ENCODE results near the gene SLC25A25.
A peak's percentile ranks its signal among the peaks of the same experiment; 100 is the strongest.

SLC25A25 gene

GRCh38 chr9:128072144-128073021, 4.4 kb downstream of the SLC25A25 start:
- no peak for DNase-seq (ENCODE audit: low spot score)

GRCh38 chr9:128073253-128073886, 5.3 kb downstream of the SLC25A25 start:
- no peak for DNase-seq (ENCODE audit: low spot score)

- DNase-seq (ENCODE audit: low spot score) = no peak
Measured at GRCh38 chr9:128077847-128078503, 9.9 kb downstream of the SLC25A25 start.

- DNase-seq (ENCODE audit: low spot score) = no peak
Measured at GRCh38 chr9:128078504-128079434, 10.7 kb downstream of the SLC25A25 start.

GRCh38 chr9:128080206-128080605, 12.2 kb downstream of the SLC25A25 start:
- DNase-seq (ENCODE audit: low spot score) = no peak

- no peak for DNase-seq (ENCODE audit: low spot score)
Measured at GRCh38 chr9:128081056-128081455, 13.0 kb downstream of the SLC25A25 start.

GRCh38 chr9:128082151-128082550, 14.1 kb downstream of the SLC25A25 start:
- no peak for DNase-seq (ENCODE audit: low spot score)

- no peak for DNase-seq (ENCODE audit: low spot score)
Measured at GRCh38 chr9:128084746-128085145, 16.7 kb downstream of the SLC25A25 start.

GRCh38 chr9:128085943-128086342, 17.9 kb downstream of the SLC25A25 start:
- DNase-seq (ENCODE audit: low spot score) = no peak

GRCh38 chr9:128087262-128087661, 19.2 kb downstream of the SLC25A25 start:
- DNase-seq (ENCODE audit: low spot score) = no peak

GRCh38 chr9:128088253-128088945, 20.4 kb downstream of the SLC25A25 start:
- DNase-seq (ENCODE audit: low spot score) = no peak

- DNase-seq (ENCODE audit: low spot score) = no peak
Measured at GRCh38 chr9:128089299-128089698, 21.3 kb downstream of the SLC25A25 start.

- no peak for DNase-seq (ENCODE audit: low spot score)
Measured at GRCh38 chr9:128091144-128091543, 23.1 kb downstream of the SLC25A25 start.

- no peak for DNase-seq (ENCODE audit: low spot score)
Measured at GRCh38 chr9:128091571-128091970, 23.5 kb downstream of the SLC25A25 start.

- DNase-seq (ENCODE audit: low spot score) = no peak
Measured at GRCh38 chr9:128092199-128092977, 24.4 kb downstream of the SLC25A25 start.

- DNase-seq (ENCODE audit: low spot score) = no peak
Measured at GRCh38 chr9:128093011-128093410, 25.0 kb downstream of the SLC25A25 start.

- peak; percentile 85 for DNase-seq (ENCODE audit: low spot score)
Measured at GRCh38 chr9:128094166-128094949, 26.3 kb downstream of the SLC25A25 start.

- DNase-seq (ENCODE audit: low spot score) = no peak
Measured at GRCh38 chr9:128094950-128095544, 27.0 kb downstream of the SLC25A25 start.
